Tibial artery (tissue), 4 donors: ENCODE measurements around the gene PSMG1.
"Not testable (repeated sequence)": the region's sequence is repeated elsewhere in the genome, so short reads cannot be mapped to it uniquely, and the experiment has no call there.

Source experiments
- DNase-seq, 2 donors: peaks; one replicate each; pipeline ENCODE4 v3.0.0-alpha.2; 2019
- H3K27ac ChIP-seq, 2 donors: fragments of 200-600 bp; sonication (generic) in 1 of 2; 1 replicate in 1 of 2; 2 replicates in 1 of 2; pipeline ENCODE4 v1.5.1; 2018 to 2019; ENCODE audit warnings: mild to moderate bottlenecking in 1 of 2
- H3K27me3 ChIP-seq, 2 donors: fragments of 200-600 bp; sonication (generic) in 1 of 2; one replicate each; pipeline versions ENCODE4 v1.5.1 to v1.6.0; 2016 to 2019
- H3K36me3 ChIP-seq, 3 donors: fragments of 200-600 bp; sonication (generic) in 2 of 3; one replicate each; pipeline ENCODE4 v1.5.1; 2016 to 2019; ENCODE audit warnings: mild to moderate bottlenecking in 2 of 3
- H3K4me1 ChIP-seq, 4 donors: fragments of 200-600 bp; sonication (generic) in 2 of 4; 1 replicate in 3 of 4; 2 replicates in 1 of 4; pipeline ENCODE4 v1.5.1; 2016 to 2019
- H3K4me3 ChIP-seq, 2 donors: fragments of 200-600 bp; sonication (generic) in 1 of 2; 1 replicate in 1 of 2; 2 replicates in 1 of 2; pipeline ENCODE4 v1.5.1; 2018 to 2019; ENCODE audit warnings: mild to moderate bottlenecking in 2 of 2
- H3K9me3 ChIP-seq, 3 donors: fragments of 200-600 bp; sonication (generic) in 1 of 3; one replicate each; pipeline ENCODE4 v1.5.1; 2016 to 2019
- CTCF ChIP-seq, 2 experiments: fragments of 200-600 bp in 1 of 2; fragments of 450-650 bp in 1 of 2; IDR thresholded peaks; one replicate each; pipeline ENCODE4 v1.5.1; 2017 to 2019; ENCODE audit warnings: antibody characterized with exemption in 2 of 2, mild to moderate bottlenecking in 1 of 2, moderate library complexity in 1 of 2
- intact Hi-C: fragments of 100-400 bp; cut with DNase I; formaldehyde crosslinking; loops from one replicate; pipeline ENCODE4 v1.15.0; 2023; ENCODE audit warnings: low total_unique reads

Gene PSMG1

GRCh38 chr21:39183272-39184049 lies at the start of gene PSMG1:
PSMG1 (minus strand) TSS chr21:39183451; CDS start chr21:39183385, 66 bp downstream.
- peak; percentile 93 to 97 for DNase-seq
- H3K36me3 ChIP-seq = peaks cover 0 to 14% (median 7%) of the 10 kb centered on the region in 3 donors
- intact Hi-C loops = loop anchor here (10.0 kb wide), 1 partner anchor 201 kb away; a partner anchor contains a TSS

GRCh38 chr21:39232861-39233291 lies 49.6 kb upstream of the PSMG1 start:
- Histone ChIP-seq H3K36me3 (peaks cover 39 to 70% (median 47%) of the 10 kb centered on the region in 3 donors), H3K4me1 (no peaks in the 10 kb centered on the region), H3K27me3 (no peaks in the 10 kb centered on the region), H3K27ac (no peak overlapping the region), H3K9me3 (no peaks in the 10 kb centered on the region), H3K4me3 (no peak overlapping the region)
- DNase-seq = no peak
- no peak for TF ChIP-seq CTCF (IDR thresholded peaks at IDR 0.05)
- intact Hi-C loops = no loop called here

More at GRCh38 chr21:39183272-39184049, at the start of gene PSMG1:
- Histone ChIP-seq H3K4me1 (peaks cover 0 to 24% (median 8%) of the 10 kb centered on the region in 4 donors), H3K4me3 (peak within 1 kb of the TSS; percentile 73 to 90), H3K27me3 (no peaks in the 10 kb centered on the region), H3K9me3 (no peaks in the 10 kb centered on the region), H3K27ac (peak within 1 kb of the TSS; percentile 88 to 90)
- TF ChIP-seq CTCF (IDR thresholded peaks at IDR 0.05) = no peak

GRCh38 chr21:39224930-39225329 lies 41.7 kb upstream of the PSMG1 start:
- TF ChIP-seq CTCF (IDR thresholded peaks at IDR 0.05) = no peak
- H3K4me1 ChIP-seq = no peaks in the 10 kb centered on the region
- H3K9me3 ChIP-seq = no peaks in the 10 kb centered on the region
- intact Hi-C loops = no loop called here
- H3K4me3 ChIP-seq = no peak overlapping the region
- no peak overlapping the region for H3K27ac ChIP-seq
- no peaks in the 10 kb centered on the region for H3K27me3 ChIP-seq
- peaks cover 22 to 60% (median 41%) of the 10 kb centered on the region in 3 donors for H3K36me3 ChIP-seq
- no peak for DNase-seq

GRCh38 chr21:39221997-39222486 lies 38.8 kb upstream of the PSMG1 start:
- Histone ChIP-seq H3K27me3 (no peaks in the 10 kb centered on the region), H3K4me3 (no peak overlapping the region), H3K27ac (no peak overlapping the region), H3K9me3 (no peaks in the 10 kb centered on the region), H3K4me1 (no peaks in the 10 kb centered on the region), H3K36me3 (peaks cover 16 to 51% (median 36%) of the 10 kb centered on the region in 3 donors)
- no peak for TF ChIP-seq CTCF (IDR thresholded peaks at IDR 0.05)
- intact Hi-C loops = no loop called here
- DNase-seq = no peak

GRCh38 chr21:39221282-39221996 lies 38.2 kb upstream of the PSMG1 start:
- H3K27ac ChIP-seq = no peak overlapping the region
- peaks cover 16 to 50% (median 36%) of the 10 kb centered on the region in 3 donors for H3K36me3 ChIP-seq
- no peak for DNase-seq
- H3K4me3 ChIP-seq = no peak overlapping the region
- no peaks in the 10 kb centered on the region for H3K27me3 ChIP-seq
- no peak for TF ChIP-seq CTCF (IDR thresholded peaks at IDR 0.05)
- H3K9me3 ChIP-seq = no peaks in the 10 kb centered on the region
- H3K4me1 ChIP-seq = no peaks in the 10 kb centered on the region
- intact Hi-C loops = no loop called here

- H3K4me3 ChIP-seq, H3K27ac ChIP-seq, DNase-seq, H3K9me3 ChIP-seq, H3K4me1 ChIP-seq, H3K27me3 ChIP-seq, intact Hi-C loops: not testable (repeated sequence)
- H3K36me3 ChIP-seq = peaks cover 16 to 50% (median 36%) of the 10 kb centered on the region in 3 donors
Observed at GRCh38 chr21:39220875-39221274, 37.6 kb upstream of the PSMG1 start.
